Thyroid gland (tissue), 4 donors: ENCODE data around the gene RGS13. TPM values are rescaled to one million over a fixed set of nuclear protein-coding genes. Genes with fewer than 3 reads are reported as not detected.

Experiments
- DNase-seq, 2 donors: peaks; one replicate each; pipeline ENCODE4 v3.0.0-alpha.2; 2019
- H3K27ac ChIP-seq, 3 donors: fragments of 200-600 bp; sonication (generic); 1 replicate in 2 of 3; 2 replicates in 1 of 3; pipeline ENCODE4 v1.5.1; 2016 to 2019; ENCODE audit warnings: mild to moderate bottlenecking in 1 of 3, moderate library complexity in 1 of 3
- H3K27me3 ChIP-seq: fragments of 200-600 bp; sonication (generic); one replicate; pipeline ENCODE4 v1.5.1; 2019
- H3K36me3 ChIP-seq, 2 donors: fragments of 200-600 bp; sonication (generic); one replicate each; pipeline ENCODE4 v1.5.1; 2016 to 2019
- H3K4me1 ChIP-seq, 2 donors: fragments of 200-600 bp; sonication (generic); one replicate each; pipeline ENCODE4 v1.5.1; 2017 to 2019
- H3K4me3 ChIP-seq, 3 donors: fragments of 200-600 bp; sonication (generic); replicated peaks in 1 of 3; 1 replicate in 2 of 3; 2 replicates in 1 of 3; pipeline ENCODE4 v1.5.1; 2016; ENCODE audit warnings: mild to moderate bottlenecking in 1 of 3
- H3K9me3 ChIP-seq: fragments of 200-600 bp; sonication (generic); one replicate; pipeline ENCODE4 v1.5.1; 2017
- POLR2A ChIP-seq, 2 donors: fragments of 450-650 bp; IDR thresholded peaks; one replicate each; pipeline ENCODE4 v1.6.1; 2017; ENCODE audit warnings: antibody characterized with exemption in 2 of 2, mild to moderate bottlenecking in 2 of 2, moderate library complexity in 1 of 2
- WGBS, 2 donors: methylation state at CpG; one replicate each; pipeline ENCODE4 v1.1.5; 2017; 5-methylcytosine and 5-hydroxymethylcytosine counted together
- intact Hi-C: fragments of 100-400 bp; cut with DNase I; formaldehyde crosslinking; loops from one replicate; pipeline ENCODE4 v1.15.1; 2023
- total RNA-seq, 4 donors: library from RNA; depleted of rRNA; stranded (reverse); fragments of >200 nt; gene quantifications; one replicate each; pipeline ENCODE4 v1.2.3, GENCODE V29; 2016
- TF ChIP-seq, protein P1 (sequence below), 6 experiments: fragments of 200-600 bp in 3 of 6; fragments of 450-650 bp in 3 of 6; sonication (generic) in 3 of 6; IDR thresholded peaks; one replicate each; pipeline ENCODE4 v1.5.1; 2016 to 2019; ENCODE audit warnings: antibody characterized with exemption in 6 of 6, mild to moderate bottlenecking in 2 of 6, inconsistent platforms in 1 of 6, moderate library complexity in 1 of 6

Gene RGS13
- total RNA-seq, 4 donors from 2014 or later = not detected

- H3K4me1 ChIP-seq = no peaks in the 10 kb centered on the region
- H3K36me3 ChIP-seq = no peaks in the 10 kb centered on the region
- no peak for DNase-seq
- H3K27ac ChIP-seq = no peak overlapping the region
- H3K9me3 ChIP-seq = no peaks in the 10 kb centered on the region
- TF ChIP-seq, protein P1, sequence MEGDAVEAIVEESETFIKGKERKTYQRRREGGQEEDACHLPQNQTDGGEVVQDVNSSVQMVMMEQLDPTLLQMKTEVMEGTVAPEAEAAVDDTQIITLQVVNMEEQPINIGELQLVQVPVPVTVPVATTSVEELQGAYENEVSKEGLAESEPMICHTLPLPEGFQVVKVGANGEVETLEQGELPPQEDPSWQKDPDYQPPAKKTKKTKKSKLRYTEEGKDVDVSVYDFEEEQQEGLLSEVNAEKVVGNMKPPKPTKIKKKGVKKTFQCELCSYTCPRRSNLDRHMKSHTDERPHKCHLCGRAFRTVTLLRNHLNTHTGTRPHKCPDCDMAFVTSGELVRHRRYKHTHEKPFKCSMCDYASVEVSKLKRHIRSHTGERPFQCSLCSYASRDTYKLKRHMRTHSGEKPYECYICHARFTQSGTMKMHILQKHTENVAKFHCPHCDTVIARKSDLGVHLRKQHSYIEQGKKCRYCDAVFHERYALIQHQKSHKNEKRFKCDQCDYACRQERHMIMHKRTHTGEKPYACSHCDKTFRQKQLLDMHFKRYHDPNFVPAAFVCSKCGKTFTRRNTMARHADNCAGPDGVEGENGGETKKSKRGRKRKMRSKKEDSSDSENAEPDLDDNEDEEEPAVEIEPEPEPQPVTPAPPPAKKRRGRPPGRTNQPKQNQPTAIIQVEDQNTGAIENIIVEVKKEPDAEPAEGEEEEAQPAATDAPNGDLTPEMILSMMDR (IDR thresholded peaks at IDR 0.05) = no peak
- no peak for TF ChIP-seq POLR2A (IDR thresholded peaks at IDR 0.05)
- 61 to 65% methylated on average over 7 of the region's 7 CpGs for WGBS, 2 donors
- intact Hi-C loops = no loop called here
- no peak overlapping the region for H3K4me3 ChIP-seq
- H3K27me3 ChIP-seq = no peaks in the 10 kb centered on the region
These were observed 2.3 kb upstream of the RGS13 start for GRCh38 chr1:192633533-192634253.

- Histone ChIP-seq H3K27me3 (no peaks in the 10 kb centered on the region), H3K36me3 (no peaks in the 10 kb centered on the region), H3K9me3 (no peaks in the 10 kb centered on the region), H3K27ac (no peak overlapping the region), H3K4me1 (no peaks in the 10 kb centered on the region), H3K4me3 (no peak overlapping the region)
- 94% methylated on average over 2 of the region's 2 CpGs for WGBS, 2 donors
- intact Hi-C loops = no loop called here
- no peak for TF ChIP-seq POLR2A (IDR thresholded peaks at IDR 0.05)
- TF ChIP-seq, protein P1 (IDR thresholded peaks at IDR 0.05) = no peak
- DNase-seq = no peak
These were observed 906 bp upstream of the RGS13 start for GRCh38 chr1:192635041-192635440.

DNA sequence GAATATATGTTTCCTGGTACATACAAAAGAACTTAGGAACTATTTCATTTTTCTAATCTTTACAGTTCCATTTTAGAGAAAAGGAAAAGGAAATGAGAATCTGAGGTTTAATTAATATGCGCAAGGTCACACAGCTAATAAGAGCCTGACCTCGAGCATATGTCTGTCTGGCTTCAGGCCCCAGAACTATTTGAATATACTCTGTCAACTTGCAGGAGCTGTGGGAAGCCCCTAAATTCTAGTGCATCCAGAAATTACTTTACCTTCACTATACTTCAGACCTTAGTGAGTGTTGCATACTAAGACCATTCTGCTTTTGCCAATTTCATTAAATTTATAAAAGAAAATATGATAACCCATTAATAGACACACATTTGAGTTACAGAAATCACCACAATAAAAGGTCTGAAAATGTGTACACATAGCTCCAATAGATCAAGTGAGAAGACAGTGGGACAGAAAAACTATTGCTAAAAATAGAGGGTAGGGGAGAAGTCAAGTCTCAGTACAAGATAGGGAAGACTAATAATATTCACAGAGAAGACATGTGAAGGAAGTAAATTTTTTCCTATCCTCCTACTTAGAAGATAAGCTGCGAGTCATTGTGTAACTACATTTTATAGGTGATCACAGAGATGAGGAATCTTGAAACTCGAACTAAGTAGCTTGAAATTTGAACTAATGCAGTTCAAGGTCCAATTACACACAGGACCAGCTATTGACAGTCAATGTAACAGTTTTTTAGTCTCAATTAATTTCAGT is 3.8 kb downstream of the RGS13 start:
- WGBS, 2 donors = 72 to 77% methylated on average over 4 of the region's 4 CpGs
- Histone ChIP-seq H3K9me3 (no peaks in the 10 kb centered on the region), H3K4me3 (no peak overlapping the region), H3K4me1 (no peaks in the 10 kb centered on the region), H3K27me3 (no peaks in the 10 kb centered on the region), H3K36me3 (no peaks in the 10 kb centered on the region), H3K27ac (no peak overlapping the region)
- TF ChIP-seq, protein P1 (IDR thresholded peaks at IDR 0.05) = no peak
- no peak for TF ChIP-seq POLR2A (IDR thresholded peaks at IDR 0.05)
- no peak for DNase-seq
- intact Hi-C loops = no loop called here

DNA sequence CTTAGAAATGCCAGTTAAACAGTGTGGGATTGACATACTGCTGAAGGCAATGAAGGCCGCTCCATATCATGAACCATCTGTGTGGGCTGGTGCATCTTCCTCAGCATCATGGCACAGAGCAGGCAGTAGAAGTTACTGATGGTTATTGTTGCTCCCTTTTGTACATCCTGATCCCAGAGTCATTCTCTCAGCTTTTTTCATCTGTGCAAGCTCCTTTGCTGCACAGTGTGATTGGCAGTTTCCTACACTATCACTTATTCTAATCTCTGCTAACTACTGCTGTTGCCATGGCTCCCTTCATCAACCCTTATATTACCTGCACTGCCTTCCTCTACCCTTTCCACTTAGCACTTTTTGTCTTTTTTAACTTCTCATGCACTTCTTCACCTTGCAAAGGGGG is 16.2 kb downstream of the RGS13 start:
- no peak for TF ChIP-seq POLR2A (IDR thresholded peaks at IDR 0.05)
- H3K4me3 ChIP-seq = no peak overlapping the region
- intact Hi-C loops = no loop called here
- no peak overlapping the region for H3K27ac ChIP-seq
- 100% methylated on average over 1 of the region's 1 CpG for WGBS, 2 donors
- no peaks in the 10 kb centered on the region for H3K4me1 ChIP-seq
- no peak for DNase-seq
- no peaks in the 10 kb centered on the region for H3K27me3 ChIP-seq
- no peaks in the 10 kb centered on the region for H3K36me3 ChIP-seq
- no peaks in the 10 kb centered on the region for H3K9me3 ChIP-seq

DNA sequence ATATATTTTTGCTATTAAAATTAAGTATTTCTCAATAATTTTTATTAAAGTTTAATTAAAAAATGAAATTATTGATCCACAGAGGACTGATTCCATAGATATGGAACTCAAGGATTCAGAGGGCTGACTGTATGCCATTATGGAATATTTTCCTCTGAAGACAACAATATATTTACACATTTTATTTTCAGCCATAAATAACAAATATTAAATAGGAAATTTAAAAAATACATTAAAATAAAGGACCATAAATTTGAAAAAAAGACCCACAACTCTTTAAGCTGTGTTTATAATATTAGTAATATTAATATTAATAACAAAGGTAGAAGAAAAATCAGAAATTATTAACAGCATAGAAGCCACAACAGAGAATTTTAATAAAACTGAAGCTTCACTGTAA is 18.2 kb downstream of the RGS13 start:
- intact Hi-C loops = no loop called here

More for the DNA sequence above, 18.2 kb downstream of the RGS13 start:
- Histone ChIP-seq H3K27ac (no peak overlapping the region), H3K27me3 (no peaks in the 10 kb centered on the region), H3K9me3 (no peaks in the 10 kb centered on the region), H3K36me3 (no peaks in the 10 kb centered on the region), H3K4me1 (no peaks in the 10 kb centered on the region), H3K4me3 (no peak overlapping the region)
- no peak for DNase-seq
- no peak for TF ChIP-seq POLR2A (IDR thresholded peaks at IDR 0.05)
- TF ChIP-seq, protein P1 (IDR thresholded peaks at IDR 0.05) = no peak
